Fibroblast of pulmonary artery (primary cell): Measurements from ENCODE around the gene GTPBP4.

Experiments used
- DNase-seq: peaks from one replicate; pipeline ENCODE4 v3.0.0-alpha.2; 2010; ENCODE audit warnings: low read depth
- H3K4me3 ChIP-seq: replicated peaks from 2 replicates; pipeline ENCODE4 v1.5.1; 2011; ENCODE audit warnings: low read depth, mild to moderate bottlenecking, control low read depth, low read length, moderate library complexity
- TF ChIP-seq, protein P1 (sequence below): IDR thresholded peaks from 2 replicates; pipeline ENCODE4 v1.5.1; 2011; ENCODE audit warnings: mild to moderate bottlenecking, control low read depth, low read length, inconsistent platforms; ENCODE audit errors: missing control alignments

GTPBP4 gene

GRCh38 chr10:947881-948280 is 40.4 kb upstream of the GTPBP4 start:
- DNase-seq, result no peak
- no peak overlapping the region for H3K4me3 ChIP-seq
- TF ChIP-seq, protein P1, sequence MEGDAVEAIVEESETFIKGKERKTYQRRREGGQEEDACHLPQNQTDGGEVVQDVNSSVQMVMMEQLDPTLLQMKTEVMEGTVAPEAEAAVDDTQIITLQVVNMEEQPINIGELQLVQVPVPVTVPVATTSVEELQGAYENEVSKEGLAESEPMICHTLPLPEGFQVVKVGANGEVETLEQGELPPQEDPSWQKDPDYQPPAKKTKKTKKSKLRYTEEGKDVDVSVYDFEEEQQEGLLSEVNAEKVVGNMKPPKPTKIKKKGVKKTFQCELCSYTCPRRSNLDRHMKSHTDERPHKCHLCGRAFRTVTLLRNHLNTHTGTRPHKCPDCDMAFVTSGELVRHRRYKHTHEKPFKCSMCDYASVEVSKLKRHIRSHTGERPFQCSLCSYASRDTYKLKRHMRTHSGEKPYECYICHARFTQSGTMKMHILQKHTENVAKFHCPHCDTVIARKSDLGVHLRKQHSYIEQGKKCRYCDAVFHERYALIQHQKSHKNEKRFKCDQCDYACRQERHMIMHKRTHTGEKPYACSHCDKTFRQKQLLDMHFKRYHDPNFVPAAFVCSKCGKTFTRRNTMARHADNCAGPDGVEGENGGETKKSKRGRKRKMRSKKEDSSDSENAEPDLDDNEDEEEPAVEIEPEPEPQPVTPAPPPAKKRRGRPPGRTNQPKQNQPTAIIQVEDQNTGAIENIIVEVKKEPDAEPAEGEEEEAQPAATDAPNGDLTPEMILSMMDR, result no peak

DNA sequence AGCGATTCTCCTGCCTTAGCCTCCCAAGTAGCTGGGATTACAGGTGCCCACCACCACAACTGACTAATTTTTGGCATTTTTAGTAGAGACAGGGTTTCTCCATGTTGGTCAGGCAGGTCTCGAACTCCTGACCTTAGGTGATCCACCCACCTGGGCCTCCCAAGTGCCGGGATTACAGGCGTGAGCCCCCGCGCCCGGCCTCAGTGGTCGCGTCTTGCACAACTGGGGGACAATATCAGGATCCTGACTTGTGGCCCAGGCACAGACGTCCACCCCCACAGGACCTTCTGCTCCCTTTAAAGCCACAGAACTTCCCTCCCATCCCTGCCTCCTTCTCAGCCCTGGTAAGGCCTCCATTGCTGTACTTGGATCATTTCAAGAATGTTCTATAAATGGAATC is 39.9 kb upstream of the GTPBP4 start:
- TF ChIP-seq, protein P1, result no peak
- DNase-seq, result no peak

GRCh38 chr10:949446-949845 is 38.8 kb upstream of the GTPBP4 start:
- no peak for DNase-seq
- TF ChIP-seq, protein P1, result no peak
- H3K4me3 ChIP-seq, result no peak overlapping the region

More for the DNA sequence above, 39.9 kb upstream of the GTPBP4 start:
- H3K4me3 ChIP-seq, result no peak overlapping the region

GRCh38 chr10:953836-954235 is 34.4 kb upstream of the GTPBP4 start:
- no peak overlapping the region for H3K4me3 ChIP-seq
- no peak for DNase-seq
- TF ChIP-seq, protein P1, result no peak

- H3K4me3 ChIP-seq, result no peak overlapping the region
- DNase-seq, result no peak
- TF ChIP-seq, protein P1, result no peak
These were observed 33.8 kb upstream of the GTPBP4 start for GRCh38 chr10:954396-954795.

GRCh38 chr10:955127-955819 is 33.0 kb upstream of the GTPBP4 start:
- no peak overlapping the region for H3K4me3 ChIP-seq
- DNase-seq, result no peak
- TF ChIP-seq, protein P1, result no peak

DNA sequence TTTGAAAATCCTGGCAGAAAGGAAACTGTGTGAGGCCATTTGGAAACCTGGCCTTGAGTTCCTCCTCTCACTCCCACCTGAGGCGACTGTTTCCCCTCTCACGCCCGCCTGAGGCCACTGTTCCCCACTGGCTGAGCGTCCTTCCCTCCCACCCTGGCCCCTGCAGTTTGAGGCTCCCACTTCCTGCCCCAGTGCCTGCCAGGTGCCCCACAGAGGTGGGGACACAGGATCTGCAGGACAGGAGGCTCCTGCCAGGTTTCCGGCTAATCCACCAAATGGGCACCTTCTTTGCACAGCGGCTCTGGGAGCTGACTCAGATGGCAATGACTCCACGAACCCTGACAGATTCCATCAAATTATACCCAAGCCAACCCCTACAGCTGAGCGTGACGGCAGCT is 32.4 kb upstream of the GTPBP4 start:
- DNase-seq, result no peak
- TF ChIP-seq, protein P1, result no peak
- H3K4me3 ChIP-seq, result no peak overlapping the region
